ENCODE results near the gene AQP7.
"Not testable (repeated sequence)": the region's sequence is repeated elsewhere in the genome, so short reads cannot be mapped to it uniquely, and the experiment has no call there.

The AQP7 gene

GRCh38 chr9:33433871-33434270, 31.5 kb upstream of the AQP7 start:
- DNase-seq (ENCODE audit: low spot score): no peak

GRCh38 chr9:33431420-33431819, 29.1 kb upstream of the AQP7 start:
- no peak for DNase-seq (ENCODE audit: low spot score)

GRCh38 chr9:33430942-33431341, 28.6 kb upstream of the AQP7 start:
- no peak for DNase-seq (ENCODE audit: low spot score)

- DNase-seq (ENCODE audit: low spot score): no peak
Measured at GRCh38 chr9:33429256-33429985, 27.1 kb upstream of the AQP7 start.

- DNase-seq (ENCODE audit: low spot score): no peak
Measured at GRCh38 chr9:33426843-33427293, 24.5 kb upstream of the AQP7 start.

- DNase-seq (ENCODE audit: low spot score): no peak
Measured at GRCh38 chr9:33425128-33425533, 22.8 kb upstream of the AQP7 start.

- DNase-seq (ENCODE audit: low spot score): not testable (repeated sequence)
Measured at GRCh38 chr9:33424492-33424891, 22.1 kb upstream of the AQP7 start.

GRCh38 chr9:33424043-33424442, 21.7 kb upstream of the AQP7 start:
- DNase-seq (ENCODE audit: low spot score): not testable (repeated sequence)

GRCh38 chr9:33419708-33420303, 17.4 kb upstream of the AQP7 start:
- DNase-seq (ENCODE audit: low spot score): no peak

GRCh38 chr9:33418090-33418489, 15.7 kb upstream of the AQP7 start:
- DNase-seq (ENCODE audit: low spot score): no peak

GRCh38 chr9:33416996-33417395, 14.6 kb upstream of the AQP7 start:
- DNase-seq (ENCODE audit: low spot score): no peak

- DNase-seq (ENCODE audit: low spot score): peak; percentile 58
Measured at GRCh38 chr9:33415501-33416038, 13.2 kb upstream of the AQP7 start.

GRCh38 chr9:33414889-33415500, 12.6 kb upstream of the AQP7 start:
- DNase-seq (ENCODE audit: low spot score): no peak

- no peak for DNase-seq (ENCODE audit: low spot score)
Measured at GRCh38 chr9:33414268-33414667, 11.9 kb upstream of the AQP7 start.

GRCh38 chr9:33408087-33408486, 5.7 kb upstream of the AQP7 start:
- no peak for DNase-seq (ENCODE audit: low spot score)

- no peak for DNase-seq (ENCODE audit: low spot score)
Measured at GRCh38 chr9:33407061-33407460, 4.7 kb upstream of the AQP7 start.

- DNase-seq (ENCODE audit: low spot score): no peak
Measured at GRCh38 chr9:33404788-33405362, 2.5 kb upstream of the AQP7 start.

- no peak for DNase-seq (ENCODE audit: low spot score)
Measured at GRCh38 chr9:33403941-33404787, 1.8 kb upstream of the AQP7 start.

GRCh38 chr9:33401809-33402208, 559 bp downstream of the AQP7 start:
- DNase-seq (ENCODE audit: low spot score): not testable (repeated sequence)

GRCh38 chr9:33399047-33399446, 3.3 kb downstream of the AQP7 start:
- not testable (repeated sequence) for DNase-seq (ENCODE audit: low spot score)

- not testable (repeated sequence) for DNase-seq (ENCODE audit: low spot score)
Measured at GRCh38 chr9:33397801-33398200, 4.6 kb downstream of the AQP7 start.
